Calu3 (cell line): ENCODE measurements around the gene TLE2. TPM values are rescaled to one million over a fixed set of nuclear protein-coding genes. Genes with fewer than 3 reads are reported as not detected.

Experiments
- BruUV-seq: library from RNA; stranded (reverse); fragments of 400-500 nt; replicated peaks from 2 replicates; lab custom pipeline; 2021; lab: Mats Ljungman, UMichigan
- CTCF ChIA-PET: fragments of 300-600 bp; sonication (Branson Sonifier 250); formaldehyde crosslinking; loops from one replicate; lab custom pipeline; 2022; ENCODE audit warnings: antibody characterized with exemption; lab: Charles Lee
- DNase-seq: peaks from one replicate; pipeline ENCODE4 v3.0.0; 2022
- H3K27ac Mint-ChIP-seq: one replicate; pipeline ENCODE4 v1.8.0; 2022; ENCODE audit warnings: mixed read lengths; ENCODE audit not compliant: unreplicated experiment
- H3K27me3 Mint-ChIP-seq: one replicate; pipeline ENCODE4 v1.8.0; 2022; ENCODE audit warnings: mixed read lengths; ENCODE audit not compliant: unreplicated experiment
- H3K36me3 Mint-ChIP-seq: one replicate; pipeline ENCODE4 v1.8.0; 2022; ENCODE audit warnings: mild to moderate bottlenecking, moderate library complexity, mixed read lengths; ENCODE audit not compliant: insufficient read depth, unreplicated experiment
- H3K4me1 Mint-ChIP-seq: one replicate; pipeline ENCODE4 v1.8.0; 2022; ENCODE audit warnings: mild to moderate bottlenecking, low read depth, mixed read lengths; ENCODE audit not compliant: unreplicated experiment
- H3K4me3 Mint-ChIP-seq: one replicate; pipeline ENCODE4 v1.8.0; 2022; ENCODE audit warnings: mild to moderate bottlenecking, low read depth, moderate library complexity, mixed read lengths; ENCODE audit not compliant: unreplicated experiment
- H3K9me3 Mint-ChIP-seq: one replicate; pipeline ENCODE4 v1.8.0; 2022; ENCODE audit warnings: low read depth, mixed read lengths; ENCODE audit not compliant: unreplicated experiment
- CTCF ChIP-seq: fragments of 200-600 bp; IDR thresholded peaks from one replicate; pipeline ENCODE4 v1.8.0; 2022; ENCODE audit warnings: antibody characterized with exemption; ENCODE audit not compliant: unreplicated experiment
- intact Hi-C: fragments of 100-400 bp; cut with micrococcal nuclease; formaldehyde crosslinking; loops from one replicate; pipeline ENCODE4 v1.10.0; 2022; ENCODE audit not compliant: unreplicated experiment
- total RNA-seq: library from RNA; stranded (reverse); gene quantifications from 2 replicates; pipeline ENCODE4 v1.2.3, GENCODE V29; 2022

Gene TLE2
- total RNA-seq, 1 experiment from 2014 or later, result 8.5 TPM

DNA sequence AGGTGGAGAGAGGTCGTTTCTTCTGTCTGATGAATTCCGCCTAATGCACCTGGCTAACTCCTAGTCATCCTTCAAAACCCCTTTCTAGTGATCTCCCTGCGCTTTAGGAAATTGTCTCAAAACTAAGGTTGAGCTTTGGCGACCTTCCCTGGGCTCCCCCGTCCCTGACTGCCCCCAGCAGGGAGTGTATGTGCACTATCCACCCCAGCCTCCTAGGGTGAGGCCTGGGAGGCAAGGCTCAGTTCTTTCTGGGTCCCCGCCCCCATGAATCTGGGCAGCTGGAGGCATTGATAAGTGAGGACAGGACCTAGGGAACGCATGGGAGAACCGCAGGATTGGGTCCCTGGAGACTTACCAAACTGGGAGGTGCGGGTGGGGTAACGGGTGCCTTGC, 51.3 kb downstream of the TLE2 start:
- CTCF ChIA-PET, result interaction anchor here (0.6 to 0.9 kb wide), 2 partner anchors 131 to 148 kb away, joined by 3 read pairs; no protein-coding TSS in a partner anchor
- DNase-seq, result no peak
- no TSS peak for BruUV-seq
- TF ChIP-seq CTCF, result no peak
- H3K27me3 Mint-ChIP-seq, result peaks cover 13% of the 10 kb centered on the region
- peaks cover 11% of the 10 kb centered on the region for H3K36me3 Mint-ChIP-seq
- peak overlapping the region; percentile 42 for H3K27ac Mint-ChIP-seq
- no peaks in the 10 kb centered on the region for H3K9me3 Mint-ChIP-seq
- intact Hi-C loops, result no loop called here
- no peaks in the 10 kb centered on the region for H3K4me1 Mint-ChIP-seq
- H3K4me3 Mint-ChIP-seq, result peak overlapping the region; percentile 72

DNA sequence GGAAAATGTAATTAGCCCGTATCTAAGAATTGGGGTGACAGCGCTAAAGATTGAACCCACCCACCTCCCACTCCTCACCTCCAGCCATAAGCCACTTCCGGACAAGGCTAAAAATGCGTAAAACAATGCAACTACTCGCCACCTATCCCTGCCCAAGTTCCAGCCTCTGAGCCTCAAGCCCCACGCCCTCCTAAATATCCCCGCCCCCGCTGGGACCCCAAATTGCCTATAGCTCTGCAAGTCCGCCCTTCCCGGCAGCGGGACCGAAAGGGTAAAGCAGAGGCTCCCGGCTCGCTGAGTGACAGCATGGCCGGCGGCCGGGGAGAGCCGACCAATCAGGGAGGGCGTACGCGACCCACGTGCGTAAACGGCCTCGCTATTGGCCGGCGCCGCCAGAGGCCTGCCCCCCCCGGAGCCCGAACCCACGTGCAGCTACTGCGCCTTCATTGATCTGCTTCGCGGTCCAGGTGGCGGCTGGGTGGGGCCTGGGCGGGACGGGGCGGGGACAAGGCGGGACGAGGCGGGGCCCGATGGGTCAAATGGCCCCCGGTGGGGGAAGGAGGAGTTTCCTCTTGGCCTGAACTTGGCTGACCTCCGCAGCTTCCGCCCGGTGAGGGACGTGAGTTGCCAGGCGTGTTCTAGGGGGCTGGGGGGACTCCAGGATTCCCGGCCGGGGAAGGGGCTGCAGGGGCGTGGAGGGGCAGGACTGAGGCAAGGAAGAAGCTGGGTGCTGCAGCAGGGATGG, 51.9 kb downstream of the TLE2 start, which contains the start of gene TLE6:
TSS of gene TLE6 (plus strand) at position 564 of the 745 bp plus-strand sequence. CDS start 670 bp downstream, outside the sequence.
- Mint-ChIP-seq H3K36me3 (peaks cover 11% of the 10 kb centered on the region), H3K9me3 (no peaks in the 10 kb centered on the region), H3K27me3 (peaks cover 10% of the 10 kb centered on the region), H3K4me1 (no peaks in the 10 kb centered on the region), H3K27ac (peak within 1 kb of the TSS; percentile 42), H3K4me3 (peak within 1 kb of the TSS; percentile 72)
- no TSS peak for BruUV-seq
- peak; percentile 94 for DNase-seq
- intact Hi-C loops, result no loop called here
- CTCF ChIA-PET, result interaction anchor here (0.6 to 0.9 kb wide), 6 partner anchors 63 to 1544 kb away, joined by 3 read pairs; no protein-coding TSS in a partner anchor
- no peak for TF ChIP-seq CTCF

DNA sequence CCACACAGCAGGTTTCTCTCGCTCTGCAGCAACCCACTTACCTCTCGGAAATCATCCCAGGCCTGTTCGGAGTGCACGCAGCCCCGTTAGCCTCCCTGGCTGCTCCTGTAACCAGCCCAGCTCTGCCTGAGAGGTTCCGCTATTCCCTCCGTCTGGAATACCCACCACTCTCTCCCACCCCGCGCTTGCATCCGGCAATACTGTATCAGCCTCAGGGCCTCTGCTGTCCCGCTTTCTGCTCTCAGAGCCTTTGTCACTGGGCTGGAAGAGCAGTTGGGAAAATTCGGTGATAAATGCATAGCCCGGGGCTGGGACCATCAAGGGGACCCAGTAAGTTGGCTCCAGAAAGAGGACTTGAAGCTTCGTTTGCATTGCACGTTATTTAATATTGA, 52.5 kb downstream of the TLE2 start:
- TF ChIP-seq CTCF, result no peak
- CTCF ChIA-PET, result interaction anchor here (0.6 to 0.7 kb wide), 4 partner anchors 63 to 1545 kb away, joined by 3 read pairs; no protein-coding TSS in a partner anchor
- intact Hi-C loops, result no loop called here
- DNase-seq, result no peak
- H3K4me3 Mint-ChIP-seq, result peak overlapping the region; percentile 72
- H3K4me1 Mint-ChIP-seq, result no peaks in the 10 kb centered on the region
- H3K36me3 Mint-ChIP-seq, result peaks cover 11% of the 10 kb centered on the region
- no peaks in the 10 kb centered on the region for H3K9me3 Mint-ChIP-seq
- H3K27ac Mint-ChIP-seq, result no peak overlapping the region
- BruUV-seq, result no TSS peak
- H3K27me3 Mint-ChIP-seq, result peaks cover 5% of the 10 kb centered on the region

DNA sequence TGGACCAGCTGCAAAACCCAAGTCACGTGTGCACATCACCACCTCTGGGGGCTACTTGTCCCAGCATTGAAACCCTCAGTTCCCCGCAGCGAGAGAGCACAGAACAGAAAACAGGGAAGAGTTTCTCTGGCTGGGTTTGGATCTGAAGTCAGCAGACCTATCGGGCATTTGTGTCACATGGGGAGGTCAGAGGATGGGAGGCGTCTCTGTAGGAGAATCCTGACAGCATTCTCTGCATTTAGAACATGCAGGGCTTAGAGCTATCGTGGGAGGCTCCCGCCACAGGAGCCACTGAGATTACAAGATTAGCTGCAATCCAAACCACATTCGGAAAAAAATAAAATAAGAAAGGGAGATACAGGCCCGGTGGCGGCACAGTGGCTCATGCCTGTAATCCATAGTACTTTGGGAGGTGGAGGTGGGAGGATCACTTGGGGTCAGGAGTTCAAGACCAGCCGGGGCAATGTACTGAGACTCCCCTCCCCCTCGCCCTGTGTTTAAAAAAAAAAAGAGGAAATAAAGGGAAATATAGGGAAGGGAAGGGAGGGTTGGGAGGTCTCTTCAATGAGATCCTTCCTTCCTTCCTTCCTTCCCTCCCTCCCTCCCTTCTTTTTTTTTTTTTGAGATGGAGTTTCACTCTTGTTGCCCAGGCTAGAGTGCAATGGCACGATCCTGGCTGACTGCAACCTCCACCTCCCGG, 54.6 kb downstream of the TLE2 start:
- BruUV-seq, result no TSS peak
- intact Hi-C loops, result no loop called here
- peaks cover 11% of the 10 kb centered on the region for H3K36me3 Mint-ChIP-seq
- no peak overlapping the region for H3K4me3 Mint-ChIP-seq
- H3K4me1 Mint-ChIP-seq, result no peaks in the 10 kb centered on the region
- H3K9me3 Mint-ChIP-seq, result no peaks in the 10 kb centered on the region
- no peak overlapping the region for H3K27ac Mint-ChIP-seq
- no peaks in the 10 kb centered on the region for H3K27me3 Mint-ChIP-seq
- no peak for TF ChIP-seq CTCF
- CTCF ChIA-PET, result no interaction called here
- DNase-seq, result no peak
